Psoas muscle (tissue), 8 donors: ENCODE measurements around the gene CTNS. TPM values are rescaled to one million over a fixed set of nuclear protein-coding genes. Genes with fewer than 3 reads are reported as not detected.
A peak's percentile ranks its signal among the peaks of the same experiment; 100 is the strongest.

Experiments used
- ATAC-seq, 4 donors: fragments of 200-7000 bp; cut with Tn5 transposase; one replicate each; pipeline ENCODE4 v1.9.1; 2020; ENCODE audit warnings: moderate library complexity in 3 of 4, mild to moderate bottlenecking in 2 of 4
- DNase-seq, 2 donors: peaks; one replicate each; pipeline ENCODE4 v3.0.0-alpha.2; 2020
- H3K27ac ChIP-seq: fragments of 200-600 bp; one replicate; pipeline ENCODE4 v1.8.0; 2022
- H3K27me3 ChIP-seq, 3 donors: fragments of 200-600 bp in 1 of 3; one replicate each; pipeline versions ENCODE4 v1.6.1 to v1.8.0; 2013 to 2022; ENCODE audit warnings: low read length in 2 of 3, mild to moderate bottlenecking in 2 of 3, moderate library complexity in 1 of 3; ENCODE audit not compliant: insufficient read depth in 3 of 3
- H3K36me3 ChIP-seq, 2 donors: fragments of 200-600 bp in 1 of 2; one replicate each; pipeline versions ENCODE4 v1.6.1 to v1.8.0; 2013 to 2022; ENCODE audit warnings: low read depth in 1 of 2, mild to moderate bottlenecking in 1 of 2, moderate library complexity in 1 of 2; ENCODE audit not compliant: insufficient read depth in 1 of 2
- H3K4me1 ChIP-seq: fragments of 200-600 bp; one replicate; pipeline ENCODE4 v1.8.0; 2022
- H3K4me3 ChIP-seq: fragments of 200-600 bp; one replicate; pipeline ENCODE4 v1.8.0; 2022; ENCODE audit warnings: mild to moderate bottlenecking
- H3K9me3 ChIP-seq: fragments of 200-600 bp; one replicate; pipeline ENCODE4 v1.8.0; 2022
- CTCF ChIP-seq: fragments of 200-600 bp; IDR thresholded peaks from one replicate; pipeline ENCODE4 v1.8.0; 2022; ENCODE audit warnings: antibody characterized with exemption
- WGBS, 3 donors: extraction: QIAGEN DNeasy Blood & Tissue Kit; methylation state at CpG; one replicate each; pipeline versions ENCODE4 v1.1.6 to v1.1.7; 2013; 5-methylcytosine and 5-hydroxymethylcytosine counted together
- intact Hi-C, 2 donors: fragments of 100-400 bp; cut with DNase I; formaldehyde crosslinking; loops; one replicate each; pipeline versions ENCODE4 v1.11.0 to v1.14.2; 2022
- polyA plus RNA-seq, 3 donors: library from polyadenylated mRNA; stranded (reverse); fragments of 200-250 nt; gene quantifications; one replicate each; pipeline ENCODE4 v1.2.3, GENCODE V29; 2013
- total RNA-seq, 4 donors: library from RNA; stranded (reverse); fragmentation: NEBNext Ultra II Directional in 2 of 4; extraction: Animal tissue kit (Norgen Biotek cat#: 25700) in 2 of 4; gene quantifications; one replicate each; pipeline versions ENCODE4 v1.2.1 to v1.2.4, GENCODE V29; 2021 to 2023
- donor health status: healthy with polysubstance abuse.
- donor health status: DM: no; HTN: no; CAD: no; lungs with moderate emphysema.
- donor health status: Bipolar disorder and iron deficiency.
- donor health status: healthy.
- donor health status: DM: yes; HTN: yes; CAD: no.
- donor health status: DM: no; HTN: no; CAD: no.
- donor health status: DM: no; HTN: no; CAD: no.
- donor health status: DM: yes; HTN: yes; CAD: no.

CTNS gene
- total and polyA plus RNA-seq, 7 donors, result 7.3 to 32.7 (median 10.1) TPM

- H3K27ac ChIP-seq, result peak overlapping the region; percentile 94
- ATAC-seq (peak; percentile 0 to 9 (median 1)), DNase-seq (no peak)
- WGBS, 3 donors, result 1 to 2% (median 2%) methylated on average over 21 to 31 of the region's 31 CpGs
- H3K36me3 ChIP-seq, result peaks cover 0 to 23% of the 10 kb centered on the region in 2 donors
- H3K4me1 ChIP-seq, result peaks cover 31% of the 10 kb centered on the region
- H3K4me3 ChIP-seq, result peak overlapping the region; percentile 78
- H3K9me3 ChIP-seq, result no peaks in the 10 kb centered on the region
- TF ChIP-seq CTCF, result no peak
- no peaks in the 10 kb centered on the region for H3K27me3 ChIP-seq
- intact Hi-C loops, result no loop called here
Observed at GRCh38 chr17:3636908-3637373, 381 bp downstream of the CTNS start.

- peaks cover 0 to 41% of the 10 kb centered on the region in 2 donors for H3K36me3 ChIP-seq
Observed at GRCh38 chr17:3639981-3640596, 3.5 kb downstream of the CTNS start.

GRCh38 chr17:3641014-3641413 is 4.5 kb downstream of the CTNS start:
- peak in 1 of 2 donors; percentile 12 for DNase-seq
- Histone ChIP-seq H3K27ac (peak overlapping the region; percentile 83), H3K27me3 (no peaks in the 10 kb centered on the region), H3K36me3 (peaks cover 0 to 46% of the 10 kb centered on the region in 2 donors), H3K4me3 (no peak overlapping the region), H3K4me1 (peaks cover 23% of the 10 kb centered on the region), H3K9me3 (no peaks in the 10 kb centered on the region)
- TF ChIP-seq CTCF, result no peak
- WGBS, 3 donors, result 49 to 55% (median 51%) methylated on average over 3 of the region's 3 CpGs
- intact Hi-C loops, result no loop called here
- ATAC-seq, result no peak

More at GRCh38 chr17:3639981-3640596, 3.5 kb downstream of the CTNS start:
- intact Hi-C loops, result loop anchor here in 1 of 2 donors (1.0 kb wide), 1 partner anchor 28 kb away; the partner anchor contains the start of genes EMC6 and TAX1BP3
- WGBS, 3 donors, result 23 to 33% (median 31%) methylated on average over 7 of the region's 7 CpGs
- peak overlapping the region; percentile 83 for H3K27ac ChIP-seq
- no peak overlapping the region for H3K4me3 ChIP-seq
- peak in 1 of 2 donors; percentile 56 for DNase-seq
- peaks cover 23% of the 10 kb centered on the region for H3K4me1 ChIP-seq
- H3K27me3 ChIP-seq, result no peaks in the 10 kb centered on the region
- TF ChIP-seq CTCF, result no peak
- peak in 3 of 4 donors; percentile 21 to 56 (median 32) for ATAC-seq
- no peaks in the 10 kb centered on the region for H3K9me3 ChIP-seq

GRCh38 chr17:3641717-3642486 is 5.3 kb downstream of the CTNS start:
- intact Hi-C loops, result no loop called here
- Histone ChIP-seq H3K4me3 (no peak overlapping the region), H3K9me3 (no peaks in the 10 kb centered on the region), H3K36me3 (peaks cover 0 to 49% of the 10 kb centered on the region in 2 donors), H3K27me3 (no peaks in the 10 kb centered on the region), H3K27ac (no peak overlapping the region), H3K4me1 (peaks cover 23% of the 10 kb centered on the region)
- 79 to 84% (median 82%) methylated on average over 19 of the region's 19 CpGs for WGBS, 3 donors
- DNase-seq (no peak), ATAC-seq (no peak)
- no peak for TF ChIP-seq CTCF
